Caco-2 (cell line): Measurements from ENCODE around the gene SPTLC1. TPM values are rescaled to one million over a fixed set of nuclear protein-coding genes. Genes with fewer than 3 reads are reported as not detected.
A peak's percentile ranks its signal among the peaks of the same experiment; 100 is the strongest.

ENCODE experiments used
- BruUV-seq: library from RNA; stranded (reverse); fragments of 400-500 nt; replicated peaks from 2 replicates; lab custom pipeline; 2021; lab: Mats Ljungman, UMichigan
- CTCF ChIA-PET: fragments of 300-600 bp; sonication (Branson Sonifier 250); formaldehyde crosslinking; loops from one replicate; lab custom pipeline; 2022; ENCODE audit warnings: antibody characterized with exemption; lab: Charles Lee
- POLR2A ChIA-PET: fragments of 300-600 bp; sonication (Branson Sonifier 250); formaldehyde crosslinking; loops from one replicate; lab custom pipeline; 2022; ENCODE audit warnings: antibody characterized with exemption; lab: Charles Lee
- DNase-seq, 2 experiments: peaks; one replicate each; pipeline versions ENCODE4 v3.0.0 to v3.0.0-alpha.2; 2020 to 2022
- H3K27me3 ChIP-seq: replicated peaks from 2 replicates; pipeline ENCODE4 v1.6.0; 2011; ENCODE audit warnings: low read length; ENCODE audit not compliant: control insufficient read depth, insufficient read depth
- H3K36me3 ChIP-seq: 2 replicates; pipeline ENCODE4 v1.5.1; 2011; ENCODE audit warnings: low read length; ENCODE audit not compliant: control insufficient read depth, insufficient read depth
- H3K4me1 ChIP-seq: fragments of 250-450 bp; sonication (Bioruptor Pico); 2 replicates; pipeline ENCODE4 v1.5.1; 2020; ENCODE audit warnings: mild to moderate bottlenecking
- H3K4me3 ChIP-seq: 2 replicates; pipeline ENCODE4 v1.5.1; 2011; ENCODE audit warnings: low read depth, mild to moderate bottlenecking, control low read depth, low read length
- H3K9me3 ChIP-seq: fragments of 250-450 bp; sonication (Bioruptor Pico); 2 replicates; pipeline ENCODE4 v1.5.1; 2020; ENCODE audit warnings: mild to moderate bottlenecking, moderate library complexity
- H3K27ac Mint-ChIP-seq: one replicate; pipeline ENCODE4 v1.8.0; 2022; ENCODE audit warnings: mixed read lengths; ENCODE audit not compliant: unreplicated experiment
- H3K27me3 Mint-ChIP-seq: one replicate; pipeline ENCODE4 v1.8.0; 2022; ENCODE audit warnings: mixed read lengths; ENCODE audit not compliant: insufficient read depth, unreplicated experiment
- H3K36me3 Mint-ChIP-seq: one replicate; pipeline ENCODE4 v1.8.0; 2022; ENCODE audit warnings: mild to moderate bottlenecking, mixed read lengths; ENCODE audit not compliant: insufficient read depth, unreplicated experiment
- H3K4me1 Mint-ChIP-seq: one replicate; pipeline ENCODE4 v1.8.0; 2022; ENCODE audit warnings: low read depth, mixed read lengths; ENCODE audit not compliant: unreplicated experiment
- H3K4me3 Mint-ChIP-seq: one replicate; pipeline ENCODE4 v1.8.0; 2022; ENCODE audit warnings: mild to moderate bottlenecking, moderate library complexity, mixed read lengths; ENCODE audit not compliant: unreplicated experiment
- H3K9me3 Mint-ChIP-seq: one replicate; pipeline ENCODE4 v1.8.0; 2022; ENCODE audit warnings: mixed read lengths; ENCODE audit not compliant: unreplicated experiment
- CTCF ChIP-seq, 2 experiments: fragments of 200-600 bp in 1 of 2; IDR thresholded peaks; 1 replicate in 1 of 2; 2 replicates in 1 of 2; pipeline versions ENCODE4 v1.5.1 to v1.8.0; 2011 to 2022; ENCODE audit warnings: antibody characterized with exemption in 1 of 2, control low read depth in 1 of 2, inconsistent platforms in 1 of 2, low read depth in 1 of 2, low read length in 1 of 2, mild to moderate bottlenecking in 1 of 2, moderate library complexity in 1 of 2; ENCODE audit not compliant: insufficient read depth in 1 of 2, severe bottlenecking in 1 of 2, unreplicated experiment in 1 of 2
- intact Hi-C: fragments of 100-400 bp; cut with micrococcal nuclease; formaldehyde crosslinking; loops from one replicate; pipeline ENCODE4 v1.10.0; 2022; ENCODE audit not compliant: unreplicated experiment
- total RNA-seq: library from RNA; stranded (reverse); gene quantifications from 2 replicates; pipeline ENCODE4 v1.2.3, GENCODE V29; 2022

SPTLC1 gene
- total RNA-seq, 1 experiment from 2014 or later: 43.6 TPM

DNA sequence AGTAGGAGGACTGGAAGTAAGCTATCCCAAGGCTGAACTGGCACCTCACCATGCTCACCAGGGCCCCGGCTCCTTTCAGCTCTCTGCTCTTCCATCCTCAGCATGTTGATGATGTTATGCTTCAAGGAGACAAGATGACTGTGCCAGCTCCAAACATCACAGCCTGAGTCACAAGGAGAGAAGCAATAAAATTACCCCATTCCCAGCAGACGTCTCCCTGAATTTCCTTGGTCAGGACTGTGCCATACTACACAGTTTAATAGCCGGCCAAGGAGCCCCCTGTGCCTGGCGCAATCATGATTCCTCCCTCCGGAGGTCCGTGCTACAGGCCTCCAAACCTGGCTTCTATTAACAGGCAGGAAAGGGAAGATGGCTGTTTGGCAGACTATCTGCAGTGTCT is 114.0 kb downstream of the SPTLC1 start:
- no peaks in the 10 kb centered on the region for H3K27me3 ChIP-seq
- no TSS peak for BruUV-seq
- no peaks in the 10 kb centered on the region for H3K36me3 ChIP-seq
- CTCF ChIA-PET: no interaction called here
- no peaks in the 10 kb centered on the region for H3K27me3 Mint-ChIP-seq
- no peak overlapping the region for H3K27ac Mint-ChIP-seq
- no peak for DNase-seq
- no peaks in the 10 kb centered on the region for H3K4me1 Mint-ChIP-seq
- no peaks in the 10 kb centered on the region for H3K4me1 ChIP-seq
- intact Hi-C loops: no loop called here
- no peaks in the 10 kb centered on the region for H3K9me3 ChIP-seq
- H3K9me3 Mint-ChIP-seq: no peaks in the 10 kb centered on the region
- no peak for TF ChIP-seq CTCF (IDR thresholded peaks at IDR 0.05; ENCODE audit: insufficient read depth in 1 of 2, low read depth in 1 of 2, low read length in 1 of 2, severe bottlenecking in 1 of 2, unreplicated experiment in 1 of 2)
- no peak overlapping the region for H3K4me3 ChIP-seq
- POLR2A ChIA-PET: no interaction called here
- no peaks in the 10 kb centered on the region for H3K36me3 Mint-ChIP-seq
- no peak overlapping the region for H3K4me3 Mint-ChIP-seq

DNA sequence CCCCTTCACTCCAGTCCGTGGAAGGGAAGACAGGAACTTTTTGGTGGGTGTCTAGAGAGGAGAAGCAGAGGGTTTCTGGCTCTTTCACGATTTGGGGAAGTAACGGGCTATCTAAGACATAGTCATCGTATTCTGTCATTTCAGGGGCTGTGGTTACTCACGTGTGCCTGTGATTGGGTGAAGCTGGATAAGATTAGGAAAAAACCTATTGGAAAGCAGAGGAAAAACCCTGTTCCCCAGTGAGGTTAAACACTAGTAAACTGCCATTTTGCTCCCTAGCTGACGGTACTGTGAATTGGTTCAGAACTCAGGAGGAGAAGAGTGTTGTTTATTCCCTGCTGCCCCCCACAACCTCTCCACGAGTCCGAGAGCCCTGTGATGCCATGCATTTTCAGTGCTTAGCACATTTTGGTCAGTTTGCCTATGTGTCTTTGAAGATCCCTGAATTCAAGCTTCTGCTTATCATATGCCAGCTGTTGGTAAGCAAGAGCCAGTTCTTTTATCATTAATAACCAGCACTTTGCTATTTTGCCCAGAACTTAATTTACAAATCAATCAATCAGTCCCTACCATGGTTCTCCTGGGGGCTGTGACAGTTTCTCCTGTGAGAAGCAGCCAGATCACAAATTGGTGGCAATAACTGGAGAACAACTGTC is 120.1 kb downstream of the SPTLC1 start:
- BruUV-seq: no TSS peak
- POLR2A ChIA-PET: interaction anchor here (0.7 kb wide), 1 partner anchor 571 kb away, joined by 3 read pairs; no protein-coding TSS in a partner anchor
- no peak overlapping the region for H3K27ac Mint-ChIP-seq

DNA sequence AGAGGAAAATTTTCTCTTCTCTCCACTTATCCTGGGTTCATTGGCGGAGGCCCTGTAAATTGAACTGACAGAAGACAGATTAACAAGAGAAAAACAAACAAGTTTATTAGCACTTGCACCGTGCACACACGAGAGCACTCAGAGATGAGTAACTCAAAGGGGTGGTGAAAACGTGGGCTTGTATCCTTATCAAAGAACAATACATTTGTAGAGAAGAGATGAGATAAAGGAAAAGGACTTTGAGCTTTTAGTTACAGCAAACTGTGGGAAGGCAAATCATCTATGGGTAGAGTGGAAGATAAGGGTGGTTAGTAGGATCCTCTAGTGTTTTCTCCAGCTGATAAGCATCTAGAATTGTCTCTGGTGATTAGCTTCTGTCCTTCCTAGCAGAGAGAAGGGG is 120.8 kb downstream of the SPTLC1 start:
- peak overlapping the region; percentile 54 for H3K4me3 Mint-ChIP-seq
- H3K27ac Mint-ChIP-seq: no peak overlapping the region
- Histone ChIP-seq H3K4me3 (no peak overlapping the region), H3K9me3 (no peaks in the 10 kb centered on the region), H3K27me3 (no peaks in the 10 kb centered on the region), H3K36me3 (no peaks in the 10 kb centered on the region), H3K4me1 (peaks cover 18% of the 10 kb centered on the region)
- DNase-seq: peak; percentile 56 to 76
- peaks cover 3% of the 10 kb centered on the region for H3K27me3 Mint-ChIP-seq
- TF ChIP-seq CTCF (IDR thresholded peaks at IDR 0.05; ENCODE audit: insufficient read depth in 1 of 2, low read depth in 1 of 2, low read length in 1 of 2, severe bottlenecking in 1 of 2, unreplicated experiment in 1 of 2): no peak
- no TSS peak for BruUV-seq
- POLR2A ChIA-PET: interaction anchor here (0.6 to 0.7 kb wide), 2 partner anchors 570 to 801 kb away, joined by 3 read pairs; no protein-coding TSS in a partner anchor
- intact Hi-C loops: loop anchor here (1.0 to 2.0 kb wide), 2 partner anchors 15 to 40 kb away; no protein-coding TSS in a partner anchor
- H3K4me1 Mint-ChIP-seq: peaks cover 20% of the 10 kb centered on the region
- CTCF ChIA-PET: interaction anchor here (0.6 kb wide), 1 partner anchor 131 kb away, joined by 3 read pairs; no protein-coding TSS in a partner anchor
- no peaks in the 10 kb centered on the region for H3K36me3 Mint-ChIP-seq
- H3K9me3 Mint-ChIP-seq: no peaks in the 10 kb centered on the region

More for the DNA sequence above, 120.1 kb downstream of the SPTLC1 start:
- Mint-ChIP-seq H3K27me3 (peaks cover 3% of the 10 kb centered on the region), H3K4me3 (peak overlapping the region; percentile 54), H3K4me1 (peaks cover 20% of the 10 kb centered on the region), H3K9me3 (no peaks in the 10 kb centered on the region), H3K36me3 (no peaks in the 10 kb centered on the region)
- H3K36me3 ChIP-seq: no peaks in the 10 kb centered on the region
- CTCF ChIA-PET: no interaction called here
- intact Hi-C loops: loop anchor here (1.0 to 2.0 kb wide), 2 partner anchors 16 to 40 kb away; no protein-coding TSS in a partner anchor
- no peaks in the 10 kb centered on the region for H3K27me3 ChIP-seq
- no peak overlapping the region for H3K4me3 ChIP-seq
- H3K4me1 ChIP-seq: peaks cover 18% of the 10 kb centered on the region
- no peaks in the 10 kb centered on the region for H3K9me3 ChIP-seq
- DNase-seq: no peak
- no peak for TF ChIP-seq CTCF (IDR thresholded peaks at IDR 0.05; ENCODE audit: insufficient read depth in 1 of 2, low read depth in 1 of 2, low read length in 1 of 2, severe bottlenecking in 1 of 2, unreplicated experiment in 1 of 2)
